DMS114 treated with DMSO at 0.1 percent for 48 hours (cell line): ENCODE results near the gene SLC22A12.

ENCODE experiments used
- DNase-seq: peaks from one replicate; lab custom pipeline; 2025; ENCODE audit not compliant: unreplicated experiment; lab: John Stamatoyannopoulos, UW

Gene SLC22A12

DNA sequence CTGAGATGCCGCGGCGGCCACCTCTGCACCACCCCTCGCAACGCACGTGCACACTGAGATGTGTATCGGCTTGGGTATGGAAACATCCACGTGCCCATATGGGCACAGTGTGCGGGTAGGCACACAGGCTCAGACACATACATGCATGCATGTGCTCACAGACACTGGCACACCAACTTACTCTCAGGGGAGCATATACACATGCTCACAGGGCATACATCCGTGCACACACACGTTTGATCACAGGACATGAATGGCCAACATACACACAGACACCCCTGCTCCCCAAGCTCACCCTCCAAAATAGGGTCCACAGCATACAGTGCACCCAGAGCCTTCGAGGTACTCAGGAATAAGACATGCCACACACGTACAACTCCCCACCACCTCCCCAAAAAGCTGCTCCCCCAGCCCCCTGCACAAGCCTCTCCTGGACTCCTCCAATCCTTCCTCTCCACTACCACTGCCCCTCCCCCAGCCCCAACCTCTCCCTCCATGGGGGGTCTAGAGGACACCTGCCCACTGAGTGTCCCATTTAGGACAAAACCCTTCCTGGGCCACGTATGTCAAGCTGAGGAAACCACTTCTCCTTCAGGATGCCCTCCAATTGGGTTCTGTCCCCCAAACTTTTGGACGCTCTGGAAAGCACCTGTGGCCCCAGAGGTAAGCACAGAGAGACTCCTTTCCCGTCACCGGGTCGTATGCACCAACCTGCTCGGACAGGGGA lies 53.1 kb downstream of the SLC22A12 start:
- no peak for DNase-seq

GRCh38 chr11:64644647-64645275 lies 53.7 kb downstream of the SLC22A12 start:
- DNase-seq = peak; percentile 10

DNA sequence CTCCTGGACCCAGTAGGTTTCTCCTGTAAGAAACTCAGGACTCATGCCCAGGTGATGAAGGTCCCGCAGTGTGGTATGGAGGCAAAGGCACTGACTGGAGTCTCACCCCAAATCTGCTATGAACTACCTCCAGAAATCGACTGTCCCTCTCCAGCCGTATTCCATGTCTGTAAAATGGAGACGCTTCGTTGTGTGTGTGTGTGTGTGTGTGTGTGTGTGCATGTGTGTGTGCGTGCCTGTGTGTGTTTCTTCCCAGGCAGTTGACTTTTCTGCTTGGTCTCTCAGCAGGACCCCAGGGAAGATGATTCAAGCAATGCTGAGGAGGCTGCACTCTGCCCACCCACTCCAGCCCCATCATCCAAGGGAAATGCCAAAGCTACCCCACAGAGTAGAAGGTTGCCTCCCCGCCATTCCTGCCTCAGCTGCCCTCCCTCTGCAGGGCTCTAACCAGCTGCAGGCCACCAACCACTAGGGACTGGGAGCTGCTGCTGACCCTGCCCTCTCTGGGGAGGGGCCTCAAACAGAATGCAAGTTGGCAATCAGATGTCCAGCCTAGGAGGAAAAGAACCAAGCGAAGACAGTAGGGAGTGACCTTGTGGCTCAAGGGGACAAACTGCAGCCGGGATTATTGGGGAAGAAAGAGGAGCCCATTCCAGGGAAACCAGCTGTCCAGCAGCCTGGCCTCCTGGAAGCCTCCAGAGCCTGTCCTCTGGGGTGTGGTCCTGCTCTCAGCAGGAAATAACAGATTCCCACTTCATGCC lies 56.2 kb downstream of the SLC22A12 start:
- no peak for DNase-seq

- DNase-seq = no peak
Measured at GRCh38 chr11:64648551-64648950, 57.5 kb downstream of the SLC22A12 start.

DNA sequence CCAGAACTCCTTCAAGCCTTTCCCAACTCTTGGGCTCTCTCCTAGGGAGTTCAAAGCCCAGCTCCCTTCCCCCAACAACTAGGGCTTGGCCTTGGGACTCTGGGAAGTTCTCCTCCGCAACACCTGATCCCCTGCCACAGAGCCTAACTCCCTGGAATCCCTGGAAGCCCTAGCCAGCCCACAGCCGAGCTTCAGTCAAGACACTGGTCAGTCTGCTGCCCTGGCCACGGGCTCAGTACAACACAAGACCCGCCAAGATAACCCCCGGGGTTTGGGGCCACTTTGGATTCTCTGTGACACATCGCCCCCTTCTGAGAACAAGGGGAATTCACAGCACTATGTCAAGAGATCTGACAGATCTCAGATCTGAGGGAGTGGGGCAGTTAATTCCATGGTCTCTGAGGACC lies 58.3 kb downstream of the SLC22A12 start:
- no peak for DNase-seq

DNA sequence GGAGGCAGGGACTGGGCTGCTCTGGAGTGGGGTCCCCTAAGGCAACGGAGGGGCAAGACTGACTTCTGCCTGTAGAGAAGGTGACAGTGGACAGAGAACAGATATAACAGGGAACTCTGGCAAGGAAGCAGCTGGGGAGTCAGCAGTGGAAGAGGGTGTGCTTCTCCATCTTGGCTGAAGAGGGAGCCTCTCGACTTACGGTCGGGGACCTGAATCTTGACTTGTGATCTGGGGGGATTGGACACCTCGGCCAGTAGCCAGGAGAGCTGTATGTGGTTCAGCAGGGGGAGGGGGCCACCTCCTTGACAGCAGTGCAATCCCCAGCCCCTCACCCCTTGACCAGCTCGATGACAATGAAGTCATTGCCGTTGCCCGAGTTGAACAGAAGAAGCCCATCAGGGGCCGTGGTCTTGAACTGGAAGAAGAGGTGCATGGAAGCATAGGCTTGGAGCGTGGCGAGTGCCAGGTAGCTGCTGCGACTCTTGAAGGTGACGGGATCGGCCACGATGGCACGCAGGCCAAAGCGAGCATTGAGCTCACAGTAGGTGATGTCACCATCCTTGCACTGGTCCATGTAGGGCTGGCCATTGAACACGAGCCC lies 60.0 kb downstream of the SLC22A12 start:
- DNase-seq = peak; percentile 22
